CD4-positive, alpha-beta T cell treated with Interleukin-6 for 4 hours (primary cell): ENCODE data around the gene SATB2.

Experiments used
- DNase-seq: peaks from one replicate; pipeline ENCODE4 v3.0.0-alpha.2; 2020; ENCODE audit warnings: mixed read lengths

Gene SATB2

DNA sequence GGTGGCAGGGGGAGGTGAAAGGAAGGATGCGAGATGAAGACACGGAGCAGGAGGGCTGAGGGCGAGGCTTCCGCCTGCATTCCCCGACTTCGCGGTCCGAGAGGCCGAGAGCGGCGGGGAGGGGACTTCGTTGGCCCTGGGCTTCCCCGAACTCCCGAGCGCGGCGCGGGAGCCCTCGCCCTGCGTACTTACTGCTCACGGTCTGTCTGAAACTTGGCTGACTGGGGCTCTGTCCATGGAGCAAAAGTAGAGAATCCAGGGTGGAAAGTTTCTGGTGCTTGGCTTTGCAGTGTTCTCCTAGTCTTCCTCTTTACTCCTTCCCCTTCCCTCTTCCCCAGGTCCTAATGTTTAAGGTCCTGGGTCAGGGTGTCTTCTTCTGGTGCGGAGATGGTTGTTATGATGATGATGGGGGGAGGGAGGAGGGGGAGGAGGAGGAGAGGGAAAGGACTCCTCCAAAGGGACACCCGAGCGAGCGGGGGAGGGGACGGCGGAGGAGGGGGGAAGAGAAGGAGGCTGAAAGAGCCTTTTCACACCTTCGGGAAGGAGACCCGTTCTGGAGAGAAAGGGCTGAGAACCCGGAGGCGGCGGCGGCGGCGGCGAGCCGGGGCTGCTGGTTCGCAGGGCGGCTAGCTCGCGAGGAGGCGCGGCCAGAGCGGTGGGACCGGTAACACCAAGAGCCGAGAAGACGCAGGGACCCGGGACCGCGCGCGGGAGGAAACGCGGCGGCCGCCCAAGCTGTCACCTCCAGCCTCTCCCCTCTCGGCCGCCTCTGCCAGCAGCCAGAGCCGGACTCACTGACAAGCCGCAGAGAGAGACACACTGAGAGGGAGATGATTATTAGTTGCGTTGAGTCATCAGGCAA lies at the start of gene SATB2:
Gene SATB2 (minus strand): TSS at position 793 of the 862 bp plus-strand sequence. CDS start 1,902 bp downstream, outside the sequence.
- no peak for DNase-seq

DNA sequence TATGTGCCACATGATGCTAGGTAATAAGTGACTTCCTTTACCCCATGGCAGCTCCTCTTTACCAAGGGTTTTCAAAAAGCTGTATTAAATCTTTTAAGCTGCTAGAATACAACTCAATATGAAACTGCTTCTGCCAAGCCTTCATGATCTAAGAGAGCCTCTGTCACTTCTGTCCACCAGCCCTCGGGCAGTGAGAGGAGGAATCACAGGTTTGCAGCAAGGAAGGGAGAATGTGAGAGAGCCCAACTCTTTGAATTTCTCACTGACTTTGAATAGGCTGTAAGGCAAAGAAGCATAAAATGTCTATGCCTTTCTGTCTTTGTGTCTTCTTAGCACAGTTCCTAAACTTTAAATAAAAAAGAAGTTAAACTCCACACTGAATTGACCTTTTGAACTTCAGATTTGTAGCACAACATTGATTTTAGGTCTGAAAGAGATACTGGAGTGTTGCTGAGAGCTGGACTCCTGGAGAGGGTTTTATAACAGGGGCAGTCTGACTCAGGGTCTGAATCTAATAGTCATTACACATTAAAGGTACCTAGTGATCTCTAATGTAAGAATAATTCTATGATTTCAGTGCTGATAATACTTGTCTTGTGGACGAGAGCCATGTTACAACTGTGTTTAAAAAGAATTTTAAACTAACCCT lies 48.1 kb upstream of the SATB2 start:
- no peak for DNase-seq

DNA sequence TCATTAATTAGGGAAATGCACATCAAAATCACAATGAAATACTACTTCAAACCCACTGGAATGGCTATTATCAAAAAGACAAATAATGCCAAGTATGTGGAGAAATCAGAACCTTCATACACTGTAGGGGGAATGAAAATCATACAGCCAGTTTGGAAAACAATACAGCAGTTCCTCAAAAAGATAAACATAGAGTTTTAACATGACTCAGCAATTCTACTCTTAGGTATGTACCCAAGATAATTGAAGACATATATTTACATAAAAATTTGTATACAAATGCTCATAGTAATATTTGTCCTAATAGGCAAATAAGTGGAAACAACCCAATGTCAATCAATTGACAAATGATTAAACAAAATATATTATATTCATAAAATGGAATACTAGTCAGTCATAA lies 45.4 kb upstream of the SATB2 start:
- no peak for DNase-seq

DNA sequence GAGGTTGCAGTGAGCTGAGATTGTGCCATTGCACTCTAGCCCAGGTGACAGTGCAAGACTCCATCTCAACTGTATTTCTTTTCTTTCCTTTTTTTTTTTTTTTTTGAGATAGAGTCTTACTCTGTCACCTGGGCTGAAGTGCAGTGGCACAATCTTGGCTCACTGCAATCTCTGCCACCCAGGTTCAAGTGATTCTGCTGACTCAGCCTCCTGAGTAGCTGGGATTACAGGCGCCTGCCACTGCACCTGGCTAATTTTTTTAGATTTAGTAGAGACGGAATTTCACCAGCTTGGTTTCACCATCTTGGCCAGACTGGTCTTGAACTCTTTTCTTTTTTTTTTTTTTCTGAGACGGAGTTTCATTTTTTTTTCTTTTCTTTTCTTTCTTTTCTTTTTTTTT lies 41.3 kb upstream of the SATB2 start:
- DNase-seq: no peak

DNA sequence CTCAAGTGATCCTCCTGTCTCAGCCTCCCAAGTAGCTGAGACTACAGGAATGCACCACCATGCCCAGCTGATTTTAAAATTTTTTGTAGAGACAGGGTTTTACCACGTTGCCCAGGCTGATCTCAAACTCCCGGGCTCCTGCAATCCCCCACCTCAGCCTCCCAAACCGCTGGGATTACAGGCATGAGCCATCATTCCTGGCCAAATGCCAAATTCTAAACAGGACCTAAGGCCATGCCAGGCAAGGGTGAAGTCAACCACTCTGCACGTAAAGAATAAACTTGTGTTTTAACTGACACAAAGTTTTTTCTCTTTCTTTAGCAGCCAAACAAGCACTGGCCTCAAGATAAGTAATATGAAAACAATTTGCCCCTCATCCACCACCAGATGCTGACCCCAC lies 37.4 kb upstream of the SATB2 start:
- DNase-seq: no peak

DNA sequence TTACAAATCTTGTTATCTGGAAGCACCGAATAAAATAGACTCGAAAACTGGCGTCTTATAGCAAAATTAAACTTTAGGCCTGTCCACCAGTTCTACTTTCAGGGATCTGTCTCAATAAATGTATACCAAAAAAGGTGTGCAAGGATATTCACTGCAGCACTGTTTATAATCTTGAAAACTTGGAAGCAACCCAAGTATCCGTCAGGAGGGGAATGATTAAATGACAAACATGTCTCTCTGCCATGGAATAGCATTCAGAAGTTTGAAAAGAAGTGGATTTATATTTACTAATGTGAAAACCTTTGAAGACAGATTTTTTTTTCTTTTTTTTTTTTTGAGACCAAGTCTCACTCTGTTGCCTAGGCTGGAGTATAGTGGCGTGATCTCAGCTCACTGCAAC lies 32.3 kb upstream of the SATB2 start:
- DNase-seq: no peak

DNA sequence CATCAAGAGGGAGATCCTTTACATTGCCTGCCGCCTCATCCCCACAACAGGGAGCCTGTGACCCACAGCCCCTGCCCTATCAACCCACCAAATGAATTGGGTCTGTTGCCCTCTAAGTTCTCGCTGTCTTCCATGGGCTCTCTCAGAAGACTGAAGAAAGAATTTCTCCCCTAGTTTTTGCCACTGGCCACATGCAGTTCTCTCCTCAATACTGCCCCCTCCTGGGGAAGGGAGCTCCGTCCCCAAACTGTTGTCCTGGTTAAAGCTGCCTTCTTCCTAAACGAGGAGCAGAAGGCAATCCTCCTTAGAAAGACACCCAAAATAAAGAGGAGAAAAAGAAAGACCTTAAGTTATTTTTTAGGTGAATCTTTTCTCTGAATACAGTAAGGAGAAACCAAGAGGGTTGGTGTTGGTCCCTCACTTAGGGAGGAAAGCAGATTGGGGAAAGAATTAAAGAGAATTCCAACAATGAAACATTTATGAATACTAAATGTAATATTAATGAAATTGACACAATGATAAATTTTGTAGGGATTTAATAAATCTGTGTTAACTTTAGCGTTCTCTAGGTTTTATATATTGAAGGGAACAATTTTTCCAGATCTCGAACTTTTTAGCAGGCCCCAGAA lies 31.1 kb upstream of the SATB2 start:
- peak; percentile 44 for DNase-seq

DNA sequence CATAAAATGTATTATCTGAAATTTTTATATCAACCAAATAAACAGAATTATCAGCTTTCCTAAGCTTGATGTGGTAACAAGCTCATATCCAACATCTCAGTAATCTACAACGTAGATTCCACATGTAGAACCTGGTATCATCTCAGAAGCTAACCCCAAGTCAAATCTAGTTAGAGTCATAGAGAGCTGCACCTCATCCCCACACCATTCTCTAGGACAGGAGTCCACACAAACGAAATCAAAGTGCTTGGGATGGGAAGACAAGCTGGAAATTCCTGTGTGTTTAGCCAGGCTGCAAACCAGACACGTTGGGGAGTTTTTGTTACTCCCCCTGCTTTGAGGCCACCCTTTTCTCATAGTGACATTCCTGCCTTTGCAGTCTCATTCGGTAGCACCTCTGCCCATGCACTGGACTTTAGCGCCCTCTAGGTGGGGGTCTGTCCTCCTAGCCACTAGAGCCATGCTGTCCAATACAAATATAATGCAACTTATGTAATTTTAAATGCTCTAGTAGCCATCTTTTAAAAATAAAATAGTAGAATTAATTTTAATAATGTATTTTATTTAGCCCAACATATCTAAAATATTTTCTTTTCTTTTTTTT lies 28.1 kb upstream of the SATB2 start:
- DNase-seq: peak; percentile 41

DNA sequence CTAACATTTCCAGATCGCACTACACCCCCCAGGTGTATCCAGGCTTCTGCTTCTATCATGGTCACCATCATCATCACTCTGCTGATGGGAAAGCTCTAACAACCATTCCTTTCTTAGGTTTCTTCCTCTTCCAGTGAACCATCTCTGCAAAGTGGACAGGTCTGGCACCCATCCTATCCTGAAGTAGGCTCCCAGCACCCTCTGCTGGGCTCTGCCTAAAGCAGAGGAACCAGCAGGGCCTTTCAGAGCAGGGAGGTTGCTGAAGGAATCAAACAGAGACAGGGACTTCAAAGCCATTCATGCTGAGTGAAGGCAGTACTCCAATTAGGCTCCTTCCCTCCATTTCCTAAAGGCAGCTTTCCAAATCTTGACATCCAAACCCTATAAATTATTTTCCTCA lies 27.2 kb upstream of the SATB2 start:
- DNase-seq: no peak

DNA sequence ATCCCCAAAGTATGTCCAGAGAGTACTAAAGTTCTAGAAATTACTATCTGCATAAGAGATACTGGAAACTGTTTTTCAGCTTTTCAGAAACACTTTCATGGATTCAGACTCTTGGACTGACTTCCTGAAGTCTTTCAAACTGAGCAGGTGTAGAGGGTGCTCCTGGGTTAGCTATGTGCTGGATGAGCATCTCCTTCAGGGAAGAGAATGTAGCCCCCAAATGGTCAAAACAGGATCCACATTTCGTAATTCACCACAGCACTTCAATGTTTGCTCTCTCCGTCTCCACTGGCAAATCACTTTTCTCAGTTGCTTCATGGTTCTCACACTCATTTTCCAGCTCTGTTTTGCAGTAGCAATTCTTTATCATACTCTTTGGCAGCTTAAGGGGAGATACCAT lies 23.2 kb upstream of the SATB2 start:
- no peak for DNase-seq

DNA sequence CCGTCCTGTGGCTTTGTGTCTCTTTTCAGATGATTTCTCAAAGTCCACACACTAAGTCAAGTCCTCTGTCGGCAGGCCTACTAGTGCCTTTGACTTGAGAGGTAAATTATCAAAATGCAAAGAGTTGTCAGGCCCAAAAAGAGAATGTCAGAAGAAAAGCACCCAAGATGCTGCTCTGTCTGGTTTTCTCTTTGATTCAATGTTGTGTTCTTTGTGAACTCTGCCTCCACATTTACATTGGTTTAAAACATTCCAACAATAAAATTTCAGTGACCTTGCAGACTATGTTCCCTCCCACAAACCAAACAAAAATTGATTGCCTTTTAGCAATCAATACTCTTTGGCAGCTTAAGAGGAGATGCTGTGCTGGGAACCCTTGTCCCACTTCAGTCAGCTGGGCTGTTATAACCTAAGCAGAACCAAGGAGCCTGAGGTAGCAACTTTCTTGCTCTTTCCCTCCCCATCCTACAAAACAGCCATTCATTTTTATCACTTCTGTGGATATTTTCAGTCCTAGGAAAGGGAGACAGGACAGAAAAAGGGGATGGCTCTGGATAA lies 19.6 kb upstream of the SATB2 start:
- no peak for DNase-seq

DNA sequence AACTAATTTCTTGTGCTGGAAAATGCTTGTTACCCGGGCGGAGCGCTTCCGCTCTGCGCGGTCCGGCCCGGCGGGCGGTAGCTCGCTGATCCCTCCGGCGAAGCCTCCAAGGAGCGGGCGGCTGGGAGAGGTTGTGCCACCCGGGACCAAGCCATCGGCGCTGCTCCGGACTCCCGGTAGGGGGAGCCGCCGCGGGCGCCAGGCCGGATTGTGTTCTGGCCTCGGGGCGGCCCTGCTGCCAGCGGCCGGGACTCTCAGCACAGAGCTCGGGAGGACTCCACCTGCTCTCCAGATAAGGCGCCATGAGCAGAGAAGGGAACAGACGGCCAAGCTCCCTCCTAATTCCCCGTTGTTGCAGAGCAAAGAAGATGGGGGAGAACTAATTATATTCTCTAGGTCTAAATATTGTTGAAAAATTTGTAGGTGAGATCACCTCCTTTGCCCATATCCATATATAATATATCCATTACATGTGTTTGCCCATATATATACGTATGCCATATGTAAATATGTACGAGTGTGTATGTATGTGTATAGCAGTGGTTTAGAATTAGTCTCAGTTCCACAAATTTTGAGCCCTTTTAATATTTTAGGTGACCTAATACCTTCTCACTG lies 13.8 kb upstream of the SATB2 start:
- DNase-seq: no peak

DNA sequence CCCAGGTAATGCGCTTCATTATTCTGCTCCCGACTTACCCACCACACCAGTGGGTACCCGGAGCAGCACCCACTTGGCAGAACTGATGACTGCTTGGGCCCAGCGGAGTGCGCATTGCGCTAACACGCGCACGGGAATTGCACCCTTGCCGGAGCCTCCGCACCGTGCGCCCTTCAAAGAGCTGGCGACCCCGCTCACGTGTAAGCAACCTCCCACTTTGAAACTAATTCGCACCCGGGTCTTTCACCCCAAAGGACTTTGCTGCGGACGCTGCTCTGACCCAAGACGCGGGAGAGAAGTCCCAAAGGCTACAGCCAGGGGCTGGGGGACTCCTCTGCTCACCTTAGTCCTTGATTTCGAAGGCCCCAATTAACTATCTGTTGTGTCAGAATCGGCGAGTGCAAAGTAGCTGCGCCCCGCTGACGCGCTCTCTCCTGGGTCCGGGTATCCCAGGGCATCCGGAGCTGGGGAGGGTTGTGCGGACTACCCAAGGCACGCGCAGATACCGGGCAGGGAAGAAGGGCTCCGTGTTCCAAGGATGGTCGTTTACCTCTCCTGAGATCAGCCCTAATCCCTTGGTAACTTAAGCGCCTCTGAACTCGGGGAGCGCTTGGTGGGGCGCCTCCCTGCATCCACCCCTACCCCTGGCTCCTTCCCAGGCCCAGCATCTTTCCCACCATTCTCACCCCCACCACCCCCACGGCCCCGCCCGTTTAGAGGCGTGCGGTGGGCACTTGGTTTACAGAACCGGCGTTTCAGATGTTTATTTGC lies 13.1 kb upstream of the SATB2 start:
- DNase-seq: no peak

DNA sequence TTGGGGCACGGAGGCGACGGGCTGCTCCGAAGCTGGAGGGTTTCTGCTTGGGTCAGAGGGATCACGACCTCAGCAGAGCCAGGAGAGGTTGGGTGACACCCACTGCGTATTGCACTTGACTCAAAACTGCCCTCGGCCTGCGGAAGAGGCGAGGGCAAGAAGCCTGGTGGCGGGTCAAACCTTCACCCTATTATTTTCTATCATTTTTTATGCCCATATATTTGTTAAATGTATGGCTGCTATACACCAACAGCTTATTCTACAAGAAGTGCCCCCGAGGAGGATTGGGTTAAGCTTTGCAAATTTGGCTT lies 12.6 kb upstream of the SATB2 start:
- DNase-seq: no peak

DNA sequence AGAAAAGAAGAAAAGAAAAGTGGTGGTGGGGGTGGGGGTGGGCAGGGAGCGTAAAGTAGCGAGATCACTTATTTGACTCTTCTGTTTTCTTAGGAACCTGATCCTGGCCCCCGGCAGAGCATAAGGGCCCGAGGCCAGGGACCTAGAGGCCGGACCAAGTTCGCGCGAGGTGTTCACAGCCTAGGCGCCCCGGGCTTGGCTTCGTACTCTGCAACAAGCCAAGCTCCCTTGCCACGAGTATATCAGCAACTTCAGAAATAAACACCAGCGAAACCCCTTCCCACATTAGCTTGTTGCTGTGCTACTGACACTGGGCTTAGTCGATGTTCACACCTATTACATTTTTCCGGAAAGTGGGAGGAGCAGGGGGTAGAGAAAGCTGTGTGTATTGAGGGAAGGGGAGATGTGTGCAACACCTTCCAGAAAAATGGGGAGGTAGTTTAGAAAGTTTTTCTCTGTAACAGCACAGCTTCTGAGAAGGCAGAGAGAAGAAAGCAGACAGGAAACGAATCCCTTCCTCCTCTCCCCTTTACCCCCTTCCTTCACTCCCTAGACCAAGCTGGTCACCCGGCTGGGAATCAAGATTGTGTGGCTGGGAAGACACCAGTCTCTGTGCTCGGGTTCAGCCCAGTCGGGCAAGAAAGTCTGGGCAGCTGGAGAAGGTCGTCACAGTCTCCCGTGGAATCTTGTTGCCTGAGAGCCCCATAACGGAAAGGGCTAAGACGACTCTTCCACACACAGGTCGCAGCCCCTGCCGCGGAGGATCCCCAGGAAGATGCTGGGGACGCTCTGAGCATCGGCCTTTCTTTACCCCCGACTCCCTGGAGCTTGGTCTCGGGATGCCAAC lies 12.0 kb upstream of the SATB2 start:
- DNase-seq: no peak

DNA sequence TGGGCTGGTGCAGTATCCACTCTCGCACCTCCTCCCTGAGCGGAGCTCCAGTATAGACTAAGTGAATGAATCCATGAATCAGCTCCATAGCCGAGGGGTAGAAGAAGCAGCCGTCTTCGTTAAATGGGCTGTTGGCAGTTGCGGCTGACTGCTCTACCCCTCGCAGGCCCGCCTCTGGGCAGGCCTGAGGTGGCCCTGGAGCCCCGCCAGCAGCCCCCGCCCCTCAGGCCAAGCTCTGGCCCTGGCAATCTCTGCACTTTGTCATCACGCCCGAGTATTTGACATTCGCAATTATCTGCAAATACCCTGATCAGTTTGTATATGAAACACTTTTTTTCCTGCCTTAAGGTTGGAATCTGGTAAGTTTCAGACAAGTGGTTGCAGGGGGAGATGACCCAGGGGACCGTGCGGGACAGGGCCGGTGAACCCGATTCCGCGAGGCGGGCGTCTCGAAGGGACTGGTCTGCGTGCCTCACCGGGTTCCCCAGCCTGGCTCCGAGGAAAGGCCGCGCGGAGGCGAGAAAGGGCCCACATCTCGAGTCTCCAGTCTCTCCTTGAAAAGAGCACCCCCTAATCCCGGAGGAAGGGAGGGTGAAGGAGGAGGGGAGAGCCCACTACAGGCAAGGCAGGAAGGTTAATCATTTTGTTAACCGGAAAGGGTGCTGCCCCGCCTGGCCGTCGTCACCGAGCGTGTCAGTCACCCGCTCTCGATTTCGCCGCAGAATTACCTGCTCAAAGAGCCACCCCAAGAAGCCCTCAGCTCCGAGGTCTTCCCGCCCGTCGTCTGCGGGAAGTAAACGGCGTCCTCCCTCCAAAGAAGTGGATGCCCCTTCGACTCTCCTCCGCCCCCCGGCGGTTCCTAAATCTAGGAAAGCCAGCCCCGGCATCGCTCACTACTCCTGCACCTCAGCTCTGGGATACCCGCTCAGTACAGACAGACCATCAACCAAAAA lies 11.1 kb upstream of the SATB2 start:
- no peak for DNase-seq

DNA sequence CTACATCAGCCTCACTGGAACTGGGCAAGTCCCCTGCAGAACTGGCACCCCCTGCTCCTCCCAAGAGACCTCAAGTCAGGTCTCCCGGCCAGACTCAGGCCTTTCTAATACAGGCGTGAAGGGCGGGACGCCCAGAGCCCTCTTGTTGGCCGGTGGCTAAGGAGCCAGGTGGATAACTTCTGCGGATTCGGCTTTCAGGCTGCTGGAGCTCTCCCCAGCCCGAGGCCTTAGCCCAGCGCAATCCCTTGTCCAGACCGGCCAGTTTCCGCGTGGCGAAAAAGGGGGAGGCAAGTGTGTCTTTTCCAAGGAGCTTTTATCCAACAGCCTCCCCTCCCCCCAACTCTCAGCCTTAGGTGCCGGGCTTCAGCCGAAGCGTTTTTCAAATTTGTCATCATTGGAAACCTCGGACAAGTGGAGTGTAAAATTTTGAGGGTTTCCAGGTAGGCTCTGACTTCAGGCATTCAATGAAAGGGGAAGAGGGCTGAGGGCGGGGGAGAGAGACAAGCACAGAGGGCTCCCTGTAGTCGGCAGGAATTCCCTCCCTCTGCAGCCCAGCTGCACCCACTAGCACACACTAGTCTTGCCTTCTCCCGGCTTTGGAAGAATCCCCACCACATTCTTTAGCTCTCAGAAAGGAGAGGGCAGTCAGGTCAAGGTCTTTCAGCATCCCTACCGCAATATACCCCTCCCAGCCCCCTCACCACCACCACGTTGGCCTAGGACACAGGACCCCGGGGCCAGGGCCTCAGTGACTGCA lies 9.5 kb upstream of the SATB2 start:
- DNase-seq: no peak

DNA sequence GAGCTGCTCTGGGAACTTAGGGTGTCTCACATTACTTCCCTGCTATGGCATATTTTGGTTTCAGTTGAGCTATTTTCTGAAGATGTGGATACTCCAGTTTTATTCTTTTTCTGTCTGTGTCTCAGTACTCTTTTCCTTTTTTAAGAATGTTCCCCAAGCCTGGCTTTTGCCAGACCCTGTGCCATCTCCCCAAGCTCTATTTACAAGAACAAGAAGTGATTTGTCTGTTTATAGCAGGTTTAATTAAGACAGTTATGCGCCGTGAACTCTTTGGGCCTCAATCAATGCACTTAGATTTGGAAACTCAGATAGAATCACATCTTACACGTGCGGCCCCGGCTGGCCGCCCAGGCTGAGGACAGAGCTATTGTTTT lies 8.9 kb upstream of the SATB2 start:
- DNase-seq: no peak

DNA sequence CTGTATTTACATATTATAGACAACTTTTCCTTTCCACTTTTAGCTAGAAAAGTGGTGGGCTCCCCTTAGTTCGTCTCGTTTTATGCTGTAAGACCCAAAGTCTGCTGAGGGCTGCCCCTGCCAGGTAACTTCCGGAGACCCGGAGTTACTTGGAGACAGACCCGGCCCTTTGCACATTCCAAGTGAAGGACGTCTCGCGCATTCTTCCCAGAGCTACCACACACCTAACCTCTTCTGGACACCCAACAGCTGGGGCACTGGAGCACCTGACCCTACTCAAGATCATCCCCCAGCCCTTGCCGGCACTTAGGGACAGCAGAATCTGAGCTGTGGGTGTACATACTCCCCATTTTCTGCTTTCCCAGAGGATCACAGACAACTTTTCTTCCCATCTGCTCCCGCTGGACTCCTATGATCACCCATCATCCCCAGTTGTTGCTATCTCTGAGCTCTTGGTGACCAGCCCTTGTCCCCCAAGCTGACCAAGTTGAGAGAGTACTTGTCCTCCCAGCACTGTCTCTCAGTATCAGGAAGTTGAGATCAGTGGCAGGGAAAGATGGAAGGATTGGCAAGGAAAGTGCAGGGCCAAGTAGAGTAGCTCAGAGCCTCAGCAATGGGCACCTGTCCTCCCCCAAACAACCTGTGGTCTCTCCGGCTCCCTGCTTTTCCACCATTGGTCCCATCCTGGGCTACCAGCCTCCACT lies 8.4 kb upstream of the SATB2 start:
- no peak for DNase-seq
